ENCODE results near the gene TRIM15.

DNA sequence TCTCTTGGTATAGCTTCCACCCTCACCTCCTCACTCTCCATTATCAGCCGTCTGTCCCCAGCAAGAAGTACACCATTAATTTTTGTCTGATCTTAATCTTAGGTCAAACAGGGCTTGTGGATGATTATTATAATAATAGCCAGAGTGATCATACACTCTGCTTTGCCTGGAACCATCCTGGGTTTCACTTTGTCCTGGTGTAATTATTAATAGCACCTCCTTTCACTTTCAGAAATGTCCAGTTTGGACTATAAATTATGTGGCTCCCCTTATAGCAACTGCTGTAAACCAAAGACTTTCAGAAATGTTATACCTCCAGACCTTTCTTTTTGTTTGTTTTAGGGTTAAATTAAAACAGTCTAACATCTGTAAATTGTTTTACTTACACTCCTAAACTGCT, 49.5 kb upstream of the TRIM15 start:
- no peak; the same call in 1 of the 2 replicates for TF ChIP-seq EZH2phosphoT487 (conservative IDR thresholded peaks at IDR 0.05; ENCODE audit: low read length)
- TF ChIP-seq, protein P1, sequence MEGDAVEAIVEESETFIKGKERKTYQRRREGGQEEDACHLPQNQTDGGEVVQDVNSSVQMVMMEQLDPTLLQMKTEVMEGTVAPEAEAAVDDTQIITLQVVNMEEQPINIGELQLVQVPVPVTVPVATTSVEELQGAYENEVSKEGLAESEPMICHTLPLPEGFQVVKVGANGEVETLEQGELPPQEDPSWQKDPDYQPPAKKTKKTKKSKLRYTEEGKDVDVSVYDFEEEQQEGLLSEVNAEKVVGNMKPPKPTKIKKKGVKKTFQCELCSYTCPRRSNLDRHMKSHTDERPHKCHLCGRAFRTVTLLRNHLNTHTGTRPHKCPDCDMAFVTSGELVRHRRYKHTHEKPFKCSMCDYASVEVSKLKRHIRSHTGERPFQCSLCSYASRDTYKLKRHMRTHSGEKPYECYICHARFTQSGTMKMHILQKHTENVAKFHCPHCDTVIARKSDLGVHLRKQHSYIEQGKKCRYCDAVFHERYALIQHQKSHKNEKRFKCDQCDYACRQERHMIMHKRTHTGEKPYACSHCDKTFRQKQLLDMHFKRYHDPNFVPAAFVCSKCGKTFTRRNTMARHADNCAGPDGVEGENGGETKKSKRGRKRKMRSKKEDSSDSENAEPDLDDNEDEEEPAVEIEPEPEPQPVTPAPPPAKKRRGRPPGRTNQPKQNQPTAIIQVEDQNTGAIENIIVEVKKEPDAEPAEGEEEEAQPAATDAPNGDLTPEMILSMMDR (IDR thresholded peaks at IDR 0.05; ENCODE audit: insufficient read depth, low read length, poor library complexity, severe bottlenecking): no peak
